SK-N-MC (cell line): Measurements from ENCODE around the gene ARRB2.

Source experiments
- EZH2 ChIP-seq: fragments of 200-600 bp; sonication (generic); IDR thresholded peaks from one replicate; pipeline ENCODE4 v1.6.1; 2017; ENCODE audit warnings: antibody characterized with exemption
- POLR2AphosphoS5 ChIP-seq: IDR thresholded peaks from 2 replicates; pipeline ENCODE4 v1.6.1; 2012; ENCODE audit warnings: mild to moderate bottlenecking, low read depth, low read length, borderline replicate concordance

GRCh38 chr17:4751932-4752331 is 41.5 kb downstream of the ARRB2 start:
- TF ChIP-seq EZH2 (no peak), POLR2AphosphoS5 (no peak)
